ENCODE data around the gene NISCH.
A peak's percentile ranks its signal among the peaks of the same experiment; 100 is the strongest.
"Not testable (repeated sequence)": the region's sequence is repeated elsewhere in the genome, so short reads cannot be mapped to it uniquely, and the experiment has no call there.

NISCH gene

DNA sequence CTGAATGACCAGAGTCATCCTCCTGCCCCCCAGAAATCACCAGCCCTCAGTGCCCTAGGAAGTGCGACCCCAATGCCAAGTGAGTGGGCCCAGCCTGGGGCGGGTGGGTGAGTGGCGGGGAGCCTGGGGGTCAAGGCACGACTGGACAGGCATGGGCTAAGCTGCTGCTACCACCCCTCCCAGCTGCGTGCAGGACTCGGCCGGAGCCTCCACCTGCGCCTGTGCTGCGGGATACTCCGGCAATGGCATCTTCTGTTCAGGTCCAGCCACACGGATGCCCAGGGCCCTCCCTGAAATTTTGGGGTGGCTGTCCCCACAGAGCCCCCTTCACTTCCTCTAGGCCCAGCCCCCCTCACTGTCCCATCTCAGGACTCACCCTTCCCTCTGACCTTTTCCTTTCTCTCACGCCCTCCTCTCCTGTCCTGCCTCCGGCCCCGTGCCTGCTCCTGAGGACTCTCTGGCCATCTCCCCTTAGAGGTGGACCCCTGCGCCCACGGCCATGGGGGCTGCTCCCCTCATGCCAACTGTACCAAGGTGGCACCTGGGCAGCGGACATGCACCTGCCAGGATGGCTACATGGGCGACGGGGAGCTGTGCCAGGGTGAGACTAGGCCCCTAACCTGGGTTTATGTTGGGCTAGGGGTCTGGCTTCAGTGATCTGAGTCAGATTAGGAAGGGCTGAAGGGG lies 61.2 kb downstream of the NISCH start:
- DNase-seq: no peak

DNA sequence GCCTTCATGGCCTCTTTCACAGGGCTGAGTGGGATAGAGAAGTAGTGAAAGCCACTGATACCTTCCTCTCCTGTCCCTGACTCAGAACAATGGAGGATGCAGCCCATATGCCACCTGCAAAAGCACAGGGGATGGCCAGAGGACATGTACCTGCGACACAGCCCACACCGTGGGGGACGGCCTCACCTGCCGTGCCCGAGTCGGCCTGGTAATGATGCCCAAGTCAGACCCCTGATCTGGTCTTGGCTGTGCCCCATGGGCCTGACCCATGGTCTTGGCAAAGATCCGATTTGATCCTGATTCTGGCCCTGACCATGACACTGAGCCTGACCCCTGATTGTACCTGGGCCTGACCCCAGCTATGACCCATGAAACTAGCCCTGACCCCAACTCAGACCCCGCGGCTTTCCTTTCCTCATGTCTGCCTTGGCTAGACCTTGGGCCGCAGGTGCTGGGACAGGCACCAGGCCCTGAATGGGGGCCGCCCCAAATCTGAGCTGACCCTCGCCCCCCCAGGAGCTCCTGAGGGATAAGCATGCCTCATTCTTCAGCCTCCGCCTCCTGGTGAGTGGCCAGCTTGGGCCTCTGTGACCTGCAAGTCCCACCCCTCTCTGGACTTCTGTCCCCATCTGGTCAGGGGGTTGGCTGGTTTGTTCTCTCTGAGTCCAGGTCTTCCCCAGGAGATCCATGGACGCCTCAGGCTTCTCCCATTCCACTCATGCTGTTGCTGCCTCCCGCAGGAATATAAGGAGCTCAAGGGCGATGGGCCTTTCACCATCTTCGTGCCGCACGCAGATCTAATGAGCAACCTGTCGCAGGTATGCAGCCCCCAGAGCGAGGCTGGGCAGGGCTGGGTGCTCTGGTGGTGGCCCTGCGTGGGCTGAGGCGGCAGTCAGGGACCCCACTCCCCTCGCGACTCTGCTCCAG lies 62.7 kb downstream of the NISCH start:
- DNase-seq: no peak

DNA sequence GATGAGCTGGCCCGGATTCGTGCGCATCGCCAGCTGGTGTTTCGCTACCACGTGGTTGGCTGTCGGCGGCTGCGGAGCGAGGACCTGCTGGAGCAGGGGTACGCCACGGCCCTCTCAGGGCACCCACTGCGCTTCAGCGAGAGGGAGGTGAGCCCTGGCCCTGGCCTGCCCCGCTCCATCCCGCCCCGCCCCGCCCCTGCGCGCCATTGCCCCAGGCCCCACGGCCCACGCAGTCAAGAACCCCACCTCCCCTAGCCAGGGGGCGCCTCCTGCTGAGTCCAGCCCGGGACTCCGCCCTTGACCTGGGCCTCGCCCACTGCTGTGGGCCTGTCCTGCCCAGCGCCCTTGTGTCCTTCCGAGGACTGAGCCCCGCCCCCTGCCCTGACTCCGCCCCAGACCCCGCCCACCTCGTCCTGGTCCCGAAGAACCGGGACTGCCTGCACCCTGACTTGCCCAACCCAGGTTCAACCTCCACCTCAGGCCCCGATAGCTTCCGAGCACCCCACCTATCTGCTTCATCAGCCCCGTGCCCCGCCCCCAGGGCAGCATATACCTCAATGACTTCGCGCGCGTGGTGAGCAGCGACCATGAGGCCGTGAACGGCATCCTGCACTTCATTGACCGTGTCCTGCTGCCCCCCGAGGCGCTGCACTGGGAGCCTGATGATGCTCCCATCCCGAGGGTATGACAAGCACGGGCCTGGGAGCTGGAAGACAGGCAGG lies 63.5 kb downstream of the NISCH start:
- DNase-seq: no peak

DNA sequence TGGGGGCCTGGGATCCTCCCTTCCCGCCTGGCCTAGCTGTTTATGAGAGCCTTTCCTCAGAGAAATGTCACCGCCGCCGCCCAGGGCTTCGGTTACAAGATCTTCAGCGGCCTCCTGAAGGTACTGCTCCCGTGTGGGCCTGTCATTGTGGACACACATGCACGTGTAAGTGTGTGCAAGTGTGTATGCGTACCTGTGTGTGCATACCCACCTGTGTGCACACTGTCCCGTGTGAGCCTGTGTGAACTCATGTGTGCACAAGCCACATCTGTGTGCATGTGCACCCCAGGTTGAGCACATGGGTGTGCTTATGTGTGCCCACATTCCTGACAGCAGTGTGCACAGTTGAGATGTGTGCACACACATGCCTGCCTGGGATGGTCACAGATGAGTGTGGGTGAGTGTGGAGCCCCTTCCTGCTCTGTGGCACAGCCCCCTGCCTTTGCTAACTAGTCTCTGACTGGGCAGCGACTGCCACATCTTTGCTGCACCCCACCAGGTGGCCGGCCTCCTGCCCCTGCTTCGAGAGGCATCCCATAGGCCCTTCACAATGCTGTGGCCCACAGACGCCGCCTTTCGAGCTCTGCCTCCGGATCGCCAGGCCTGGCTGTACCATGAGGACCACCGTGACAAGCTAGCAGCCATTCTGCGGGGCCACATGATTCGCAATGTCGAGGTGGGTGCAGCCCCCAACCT lies 64.2 kb downstream of the NISCH start:
- no peak for DNase-seq

DNA sequence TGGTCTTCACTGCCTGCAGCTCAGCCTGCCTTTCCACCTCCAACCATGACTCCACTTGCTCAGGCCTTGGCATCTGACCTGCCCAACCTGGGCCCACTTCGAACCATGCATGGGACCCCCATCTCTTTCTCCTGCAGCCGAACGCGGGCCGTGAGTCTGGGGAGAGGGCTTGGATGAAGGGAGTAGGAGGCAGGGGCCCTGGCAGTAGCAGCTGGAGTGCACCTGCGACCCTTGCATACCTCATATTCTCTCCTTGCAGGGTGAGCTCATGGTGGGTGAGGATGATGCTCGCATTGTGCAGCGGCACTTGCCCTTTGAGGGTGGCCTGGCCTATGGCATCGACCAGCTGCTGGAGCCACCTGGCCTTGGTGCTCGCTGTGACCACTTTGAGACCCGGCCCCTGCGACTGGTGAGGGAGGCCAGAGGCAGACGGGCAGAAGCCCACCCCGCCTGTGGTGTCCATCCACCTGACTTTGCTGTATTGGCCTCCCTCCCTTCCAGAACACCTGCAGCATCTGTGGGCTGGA lies 64.8 kb downstream of the NISCH start:
- no peak for DNase-seq

DNA sequence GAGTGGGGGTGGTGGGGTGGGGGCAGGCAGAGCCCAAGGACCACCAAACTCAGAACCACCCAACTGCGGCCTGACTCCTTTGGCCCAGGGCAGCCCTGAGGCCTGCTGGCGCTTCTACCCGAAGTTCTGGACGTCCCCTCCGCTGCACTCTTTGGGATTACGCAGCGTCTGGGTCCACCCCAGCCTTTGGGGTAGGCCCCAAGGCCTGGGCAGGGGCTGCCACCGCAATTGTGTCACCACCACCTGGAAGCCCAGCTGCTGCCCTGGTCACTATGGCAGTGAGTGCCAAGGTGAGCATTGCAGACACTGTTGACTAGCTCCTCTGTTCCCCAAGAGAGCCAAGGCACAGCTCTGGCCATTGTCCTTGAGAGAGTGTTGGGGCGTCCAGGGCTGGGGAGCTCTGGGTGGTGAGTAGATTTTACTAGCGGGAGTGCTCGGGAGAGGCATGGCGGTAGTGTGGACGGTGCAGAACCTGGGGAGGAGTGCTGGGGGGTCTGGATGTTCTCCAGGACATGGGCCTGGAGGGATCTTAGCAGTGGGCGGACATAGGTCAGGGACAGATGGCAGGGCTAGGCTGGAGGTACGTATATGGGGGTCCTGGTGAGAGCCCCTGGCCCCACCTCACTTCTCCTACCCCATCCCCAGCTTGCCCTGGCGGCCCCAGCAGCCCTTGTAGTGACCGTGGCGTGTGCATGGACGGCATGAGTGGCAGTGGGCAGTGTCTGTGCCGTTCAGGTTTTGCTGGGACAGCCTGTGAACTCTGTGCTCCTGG lies 65.5 kb downstream of the NISCH start:
- DNase-seq: no peak

DNA sequence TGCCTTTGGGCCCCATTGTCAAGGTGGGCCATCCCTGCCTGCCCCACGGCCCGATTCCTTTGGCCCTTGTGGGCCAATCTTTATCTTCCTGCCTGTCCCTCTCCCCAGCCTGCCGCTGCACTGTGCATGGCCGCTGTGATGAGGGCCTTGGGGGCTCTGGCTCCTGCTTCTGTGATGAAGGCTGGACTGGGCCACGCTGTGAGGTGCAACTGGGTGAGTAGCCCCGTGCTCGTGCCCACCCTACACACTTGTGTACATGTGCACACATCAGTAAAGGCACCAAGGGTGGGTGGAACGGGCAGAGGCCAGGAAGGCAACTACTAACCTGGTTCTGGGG lies 66.1 kb downstream of the NISCH start:
- DNase-seq: no peak

DNA sequence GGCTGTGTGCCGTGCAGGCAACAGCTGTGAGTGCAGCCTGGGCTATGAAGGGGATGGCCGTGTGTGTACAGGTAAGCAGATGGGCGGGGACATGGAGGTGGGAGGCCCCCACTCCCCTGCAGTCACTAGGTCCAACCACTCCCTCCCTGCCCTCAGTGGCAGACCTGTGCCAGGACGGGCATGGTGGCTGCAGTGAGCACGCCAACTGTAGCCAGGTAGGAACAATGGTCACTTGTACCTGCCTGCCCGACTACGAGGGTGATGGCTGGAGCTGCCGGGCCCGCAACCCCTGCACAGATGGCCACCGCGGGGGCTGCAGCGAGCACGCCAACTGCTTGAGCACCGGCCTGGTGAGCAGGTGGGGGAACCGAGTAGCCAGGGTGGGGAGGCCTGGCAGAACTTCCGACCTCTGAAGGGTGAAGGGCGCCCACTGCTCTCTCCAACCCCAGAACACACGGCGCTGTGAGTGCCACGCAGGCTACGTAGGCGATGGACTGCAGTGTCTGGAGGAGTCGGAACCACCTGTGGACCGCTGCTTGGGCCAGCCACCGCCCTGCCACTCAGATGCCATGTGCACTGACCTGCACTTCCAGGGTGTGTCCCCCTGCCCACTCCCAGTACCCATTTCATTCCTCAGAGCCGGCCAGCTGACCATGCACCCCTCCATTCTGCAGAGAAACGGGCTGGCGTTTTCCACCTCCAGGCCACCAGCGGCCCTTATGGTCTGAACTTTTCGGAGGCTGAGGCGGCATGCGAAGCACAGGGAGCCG lies 66.7 kb downstream of the NISCH start:
- no peak for DNase-seq

DNA sequence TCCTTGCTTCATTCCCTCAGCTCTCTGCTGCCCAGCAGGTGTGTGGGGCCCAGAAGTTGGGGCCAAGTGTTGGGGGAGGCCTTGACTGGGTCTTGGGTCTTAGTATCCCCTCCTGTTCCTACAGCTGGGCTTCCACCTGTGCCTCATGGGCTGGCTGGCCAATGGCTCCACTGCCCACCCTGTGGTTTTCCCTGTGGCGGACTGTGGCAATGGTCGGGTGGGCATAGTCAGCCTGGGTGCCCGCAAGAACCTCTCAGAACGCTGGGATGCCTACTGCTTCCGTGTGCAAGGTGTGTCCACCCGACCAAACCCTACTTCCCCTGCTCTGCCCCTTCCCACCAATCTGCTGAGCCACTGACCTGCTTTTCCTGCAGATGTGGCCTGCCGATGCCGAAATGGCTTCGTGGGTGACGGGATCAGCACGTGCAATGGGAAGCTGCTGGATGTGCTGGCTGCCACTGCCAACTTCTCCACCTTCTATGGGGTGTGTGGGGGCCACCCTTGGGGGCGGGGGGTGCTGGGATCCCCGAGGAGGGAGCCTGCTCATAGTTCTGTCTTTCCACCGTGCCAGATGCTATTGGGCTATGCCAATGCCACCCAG lies 67.3 kb downstream of the NISCH start:
- DNase-seq: no peak

DNA sequence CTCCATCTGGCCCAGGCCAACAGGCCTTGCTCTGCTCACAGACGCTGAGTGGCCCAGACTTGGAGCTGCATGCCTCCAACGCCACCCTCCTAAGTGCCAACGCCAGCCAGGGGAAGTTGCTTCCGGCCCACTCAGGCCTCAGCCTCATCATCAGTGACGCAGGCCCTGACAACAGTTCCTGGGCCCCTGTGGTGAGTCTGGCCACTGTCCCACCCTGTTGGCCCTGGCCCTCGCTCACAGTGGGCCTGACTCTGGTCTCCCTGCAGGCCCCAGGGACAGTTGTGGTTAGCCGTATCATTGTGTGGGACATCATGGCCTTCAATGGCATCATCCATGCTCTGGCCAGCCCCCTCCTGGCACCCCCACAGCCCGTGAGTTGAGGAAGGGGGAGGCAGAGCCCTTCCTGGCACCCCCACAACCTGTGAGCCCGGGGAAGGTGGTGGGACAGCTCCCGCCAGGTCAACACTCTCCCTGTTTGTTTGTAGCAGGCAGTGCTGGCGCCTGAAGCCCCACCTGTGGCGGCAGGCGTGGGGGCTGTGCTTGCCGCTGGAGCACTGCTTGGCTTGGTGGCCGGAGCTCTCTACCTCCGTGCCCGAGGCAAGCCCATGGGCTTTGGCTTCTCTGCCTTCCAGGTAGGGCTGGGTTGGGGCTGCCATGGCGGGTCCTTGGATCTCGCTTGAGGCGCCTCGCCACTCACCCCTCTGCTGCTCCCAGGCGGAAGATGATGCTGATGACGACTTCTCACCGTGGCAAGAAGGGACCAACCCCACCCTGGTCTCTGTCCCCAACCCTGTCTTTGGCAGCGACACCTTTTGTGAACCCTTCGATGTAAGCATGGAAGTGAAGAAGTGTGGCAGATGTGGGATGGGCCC lies 68.2 kb downstream of the NISCH start:
- DNase-seq: no peak

DNA sequence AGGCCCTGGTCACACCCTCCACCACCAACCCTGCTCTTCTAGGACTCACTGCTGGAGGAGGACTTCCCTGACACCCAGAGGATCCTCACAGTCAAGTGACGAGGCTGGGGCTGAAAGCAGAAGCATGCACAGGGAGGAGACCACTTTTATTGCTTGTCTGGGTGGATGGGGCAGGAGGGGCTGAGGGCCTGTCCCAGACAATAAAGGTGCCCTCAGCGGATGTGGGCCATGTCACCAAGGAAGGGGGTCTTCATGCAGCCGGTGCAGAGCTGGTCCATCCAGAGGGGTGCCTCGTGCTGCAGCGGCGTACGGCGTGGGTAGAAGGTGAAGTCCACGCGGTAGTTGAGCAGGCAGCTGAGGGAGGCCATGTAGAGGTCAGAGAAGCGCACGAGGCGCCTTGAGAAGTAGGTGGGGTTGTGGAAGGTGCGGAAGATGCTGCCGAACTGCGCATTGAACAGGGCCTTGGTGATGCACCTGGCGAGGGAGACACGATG lies 68.9 kb downstream of the NISCH start:
- no peak for DNase-seq

DNA sequence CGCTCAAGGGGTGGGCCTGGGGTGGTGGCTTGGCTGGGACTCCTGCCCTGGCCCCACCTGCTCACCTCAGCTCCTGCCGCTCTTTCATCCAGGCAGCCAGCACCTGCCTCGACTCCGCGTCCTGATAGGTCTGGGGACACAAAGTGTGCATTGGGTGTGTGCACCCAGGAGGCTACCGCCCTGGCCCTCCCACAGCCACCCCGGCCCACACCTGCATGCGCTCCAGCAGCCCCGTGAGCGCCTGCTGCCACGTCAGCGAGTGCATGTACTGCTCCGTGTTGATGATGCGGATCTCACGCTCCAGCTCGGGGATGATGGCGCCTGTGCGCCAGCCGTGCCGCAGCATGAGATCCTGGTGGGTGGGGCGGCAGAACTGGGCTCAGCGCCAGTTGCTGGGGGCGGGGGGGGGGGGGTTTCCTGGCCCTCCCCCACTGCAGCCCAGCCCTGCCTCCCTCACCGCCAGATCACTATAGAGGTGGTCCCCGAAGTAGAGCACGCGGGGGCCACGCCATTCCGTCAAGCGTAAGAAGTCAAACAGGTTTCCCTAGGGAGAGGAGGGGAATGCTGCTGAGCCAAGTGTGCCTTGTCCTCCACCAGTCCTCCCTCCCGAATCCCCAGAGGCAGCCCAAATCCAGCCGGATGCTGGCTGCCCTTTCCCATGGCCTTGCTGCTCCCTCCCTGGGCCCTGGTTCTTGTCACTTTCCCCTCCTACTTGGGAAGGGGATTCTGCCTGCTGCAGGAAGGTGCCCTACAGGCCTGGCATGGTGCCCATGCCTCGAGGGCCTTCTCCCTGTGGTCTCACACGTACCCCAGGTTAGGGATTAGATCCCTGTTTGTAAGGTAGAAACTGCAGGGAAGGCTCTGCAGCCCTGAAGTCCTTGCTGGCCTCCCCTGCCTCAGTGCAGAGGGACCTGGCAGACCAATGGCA lies 69.6 kb downstream of the NISCH start:
- peak; percentile 56 for DNase-seq

DNA sequence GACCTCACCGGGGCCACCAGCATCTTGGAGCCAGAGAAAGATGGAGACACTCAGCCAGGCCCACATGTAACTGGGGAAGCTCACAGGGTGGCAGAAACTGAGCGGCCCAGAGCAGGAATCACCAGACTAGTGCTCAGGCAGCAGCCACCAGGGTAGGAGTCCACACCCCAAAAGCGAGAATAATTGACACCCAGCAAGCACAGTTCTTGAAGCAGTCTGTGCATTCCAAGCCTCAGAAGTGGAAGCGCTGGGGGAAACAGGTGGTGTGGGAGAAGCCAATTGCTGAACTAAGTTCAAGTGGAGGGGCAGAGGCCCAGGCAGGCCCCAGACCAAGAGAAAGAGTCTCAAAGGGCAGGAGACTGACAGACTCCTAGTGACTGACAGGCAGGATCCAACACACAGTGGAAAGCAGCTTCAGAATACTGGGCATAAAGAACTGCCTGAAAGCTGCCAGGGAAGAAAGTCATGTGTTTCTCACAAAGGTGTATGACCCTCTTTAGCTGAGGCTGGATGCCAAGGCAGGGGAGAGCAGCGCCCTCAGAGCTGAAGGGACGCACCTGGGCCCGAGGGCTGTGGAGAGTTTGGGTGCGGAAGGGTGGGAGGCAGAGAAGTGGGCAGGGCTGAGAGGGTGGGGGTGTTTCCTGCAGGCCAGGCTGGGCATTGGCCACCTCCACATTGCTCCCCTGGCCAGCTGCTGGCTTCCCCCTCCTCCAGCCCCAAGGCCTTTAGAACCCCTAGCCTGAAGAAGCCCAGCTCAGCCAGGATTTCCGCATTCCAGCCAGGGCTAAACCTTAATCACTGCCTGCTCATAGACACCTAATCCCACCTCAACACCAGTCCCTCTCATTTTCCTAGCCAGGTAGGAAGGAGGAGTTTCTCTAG lies 70.5 kb downstream of the NISCH start:
- peak; percentile 4 for DNase-seq

DNA sequence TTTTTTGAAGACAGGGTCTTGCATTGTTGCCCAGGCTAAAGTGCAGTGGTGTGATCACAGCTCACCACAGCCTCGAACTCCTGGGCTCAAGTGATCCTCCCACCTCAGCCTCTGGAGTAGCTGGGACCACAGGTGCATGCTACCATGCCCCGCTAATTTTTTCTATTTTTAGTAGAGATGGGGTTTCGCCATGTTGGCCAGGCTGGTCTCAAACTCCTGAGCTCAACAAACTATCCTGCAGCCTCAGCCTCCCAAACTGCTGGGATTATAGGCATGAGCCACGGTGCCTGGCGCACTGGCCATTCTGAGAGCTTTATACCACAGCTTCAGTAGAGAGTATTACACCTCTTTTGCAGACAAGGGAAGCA lies 71.3 kb downstream of the NISCH start:
- DNase-seq: not testable (repeated sequence)

DNA sequence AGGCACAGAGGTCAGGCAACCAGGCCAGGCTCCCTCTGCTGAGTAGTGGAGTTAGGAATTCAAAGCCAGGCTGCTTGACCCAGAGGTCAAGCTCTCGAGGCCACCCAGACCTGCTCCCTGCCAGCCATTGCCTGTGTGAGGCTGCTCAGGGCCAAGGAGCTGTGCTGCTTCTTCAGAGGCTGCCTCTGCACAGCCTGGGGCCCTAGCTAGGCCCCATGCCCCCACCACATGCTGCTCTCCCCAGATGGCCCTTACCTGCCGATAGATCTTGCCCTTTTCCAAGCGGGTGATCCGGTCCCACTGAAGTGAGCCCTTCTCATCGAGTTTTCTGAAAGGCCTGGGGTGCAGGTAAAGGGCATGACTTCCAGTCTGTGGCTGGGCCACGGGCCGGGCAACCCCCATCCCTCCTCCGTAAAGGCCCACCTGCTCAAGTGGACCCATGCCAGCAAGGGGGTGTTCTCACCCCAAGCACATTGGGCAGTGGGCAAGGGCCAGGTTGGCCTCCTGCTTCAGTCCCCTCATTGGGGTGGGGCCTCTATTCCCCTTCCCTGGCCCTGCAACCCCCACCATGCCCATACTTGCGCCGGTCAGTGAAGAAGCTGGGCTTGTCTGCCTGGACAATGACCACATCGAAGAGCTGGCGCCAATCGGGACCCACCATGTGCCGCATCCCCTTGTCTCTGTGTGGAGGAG lies 71.8 kb downstream of the NISCH start:
- DNase-seq: no peak

DNA sequence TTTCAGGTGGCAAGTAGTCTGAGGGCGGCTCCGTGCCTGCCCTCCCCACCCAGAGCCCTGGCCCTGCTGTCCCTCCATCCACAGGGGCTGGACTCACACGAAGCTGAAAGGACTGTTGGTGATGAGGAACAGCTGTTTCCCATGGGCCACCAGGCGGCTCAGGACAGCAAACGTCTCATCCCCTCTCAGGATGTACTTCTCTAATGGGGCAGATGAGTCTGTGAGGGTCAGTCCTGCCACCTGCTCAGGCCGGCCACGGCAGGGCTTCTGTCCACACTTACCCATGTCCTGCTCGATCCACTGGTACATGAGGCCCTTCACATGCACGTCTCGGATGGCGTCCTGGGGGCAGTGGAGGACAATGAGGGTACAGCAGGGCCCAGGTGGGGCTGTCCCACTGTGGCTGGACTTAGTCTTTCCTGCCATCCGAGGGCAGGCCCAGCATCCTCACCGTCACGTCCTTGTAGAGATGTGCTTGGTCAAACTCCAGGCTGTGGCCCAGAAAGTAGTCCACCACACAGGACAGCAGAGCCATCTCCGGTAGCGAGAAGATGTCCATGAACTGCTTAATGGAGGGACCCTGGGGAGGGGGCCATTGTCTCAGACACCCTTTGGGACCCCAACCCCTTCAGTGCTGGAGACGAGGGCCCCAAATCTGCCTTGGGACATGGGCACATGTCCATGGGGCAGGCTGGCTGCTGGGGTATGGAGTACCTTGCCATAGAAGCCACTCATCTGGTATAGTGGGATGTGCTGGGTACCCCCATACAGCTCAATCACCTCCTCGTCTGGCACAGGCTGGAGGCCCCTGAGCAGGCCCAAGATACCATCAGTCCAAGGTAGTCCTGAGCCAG lies 72.6 kb downstream of the NISCH start:
- DNase-seq: no peak

Data from NCI-H1105 (cell line).